Sigmoid colon (tissue), 7 donors: Measurements from ENCODE around the gene PPP6R3. TPM values are rescaled to one million over a fixed set of nuclear protein-coding genes. Genes with fewer than 3 reads are reported as not detected.
"Not testable (repeated sequence)": the region's sequence is repeated elsewhere in the genome, so short reads cannot be mapped to it uniquely, and the experiment has no call there.

Source experiments
- DNase-seq: peaks from one replicate; pipeline ENCODE4 v3.0.0-alpha.2; 2019
- H3K27ac ChIP-seq, 4 donors: fragments of 200-600 bp; sonication (generic); one replicate each; pipeline ENCODE4 v1.5.1; 2016 to 2019; ENCODE audit warnings: mild to moderate bottlenecking in 1 of 4
- H3K27me3 ChIP-seq, 3 donors: fragments of 200-600 bp; sonication (generic); one replicate each; pipeline ENCODE4 v1.5.1; 2019; ENCODE audit warnings: mild to moderate bottlenecking in 1 of 3
- H3K36me3 ChIP-seq, 4 donors: fragments of 200-600 bp; sonication (generic); one replicate each; pipeline ENCODE4 v1.5.1; 2016 to 2019
- H3K4me1 ChIP-seq, 4 donors: fragments of 200-600 bp; sonication (generic); one replicate each; pipeline ENCODE4 v1.5.1; 2017 to 2019
- H3K4me3 ChIP-seq, 4 donors: fragments of 200-600 bp; sonication (generic); one replicate each; pipeline ENCODE4 v1.5.1; 2017 to 2019; ENCODE audit warnings: mild to moderate bottlenecking in 2 of 4, moderate library complexity in 1 of 4
- H3K9me3 ChIP-seq, 4 donors: fragments of 200-600 bp in 3 of 4; sonication (generic) in 3 of 4; one replicate each; pipeline versions ENCODE4 v1.5.1 to v1.6.1; 2013 to 2019
- EP300 ChIP-seq, 4 donors: sonication (generic); formaldehyde crosslinking; IDR thresholded peaks; one replicate each; pipeline ENCODE4 v1.6.1; 2017; ENCODE audit warnings: antibody characterized with exemption in 4 of 4
- POLR2A ChIP-seq, 2 donors: fragments of 450-650 bp; IDR thresholded peaks; one replicate each; pipeline ENCODE4 v1.6.1; 2016; ENCODE audit warnings: antibody characterized with exemption in 2 of 2, mild to moderate bottlenecking in 2 of 2, moderate library complexity in 2 of 2
- POLR2AphosphoS5 ChIP-seq, 4 donors: sonication (generic); formaldehyde crosslinking; IDR thresholded peaks; one replicate each; pipeline ENCODE4 v1.6.1; 2017; ENCODE audit warnings: antibody characterized with exemption in 4 of 4
- WGBS, 2 donors: extraction: QIAGEN DNeasy Blood & Tissue Kit; methylation state at CpG; one replicate each; pipeline ENCODE4 v1.1.7; 2013; 5-methylcytosine and 5-hydroxymethylcytosine counted together
- intact Hi-C: fragments of 100-400 bp; cut with DNase I; formaldehyde crosslinking; loops from one replicate; pipeline ENCODE4 v1.15.1; 2023
- polyA plus RNA-seq, 3 donors: library from polyadenylated mRNA; stranded (reverse); fragments of 200-250 nt; gene quantifications; one replicate each; pipeline ENCODE4 v1.2.3, GENCODE V29; 2013
- total RNA-seq, 4 donors: library from RNA; depleted of rRNA; stranded (reverse); fragments of >200 nt; gene quantifications; one replicate each; pipeline ENCODE4 v1.1.0, GENCODE V29; 2016
- TF ChIP-seq, protein P1 (sequence below), 4 experiments: fragments of 450-650 bp in 3 of 4; fragments of 200-600 bp in 1 of 4; IDR thresholded peaks; one replicate each; pipeline ENCODE4 v1.5.1; 2016 to 2019; ENCODE audit warnings: antibody characterized with exemption in 4 of 4, mild to moderate bottlenecking in 3 of 4, moderate library complexity in 2 of 4
- donor health status: healthy with polysubstance abuse.
- donor health status: Bipolar disorder and iron deficiency.
- donor health status: healthy.

The PPP6R3 gene
- total and polyA plus RNA-seq, 7 donors = 24.0 to 157 (median 133) TPM

GRCh38 chr11:68446046-68446725, 14.4 kb upstream of the PPP6R3 start:
- TF ChIP-seq EP300 (IDR thresholded peaks at IDR 0.05) (no peak), POLR2AphosphoS5 (IDR thresholded peaks at IDR 0.05) (no peak), POLR2A (IDR thresholded peaks at IDR 0.05) (no peak)
- TF ChIP-seq, protein P1, sequence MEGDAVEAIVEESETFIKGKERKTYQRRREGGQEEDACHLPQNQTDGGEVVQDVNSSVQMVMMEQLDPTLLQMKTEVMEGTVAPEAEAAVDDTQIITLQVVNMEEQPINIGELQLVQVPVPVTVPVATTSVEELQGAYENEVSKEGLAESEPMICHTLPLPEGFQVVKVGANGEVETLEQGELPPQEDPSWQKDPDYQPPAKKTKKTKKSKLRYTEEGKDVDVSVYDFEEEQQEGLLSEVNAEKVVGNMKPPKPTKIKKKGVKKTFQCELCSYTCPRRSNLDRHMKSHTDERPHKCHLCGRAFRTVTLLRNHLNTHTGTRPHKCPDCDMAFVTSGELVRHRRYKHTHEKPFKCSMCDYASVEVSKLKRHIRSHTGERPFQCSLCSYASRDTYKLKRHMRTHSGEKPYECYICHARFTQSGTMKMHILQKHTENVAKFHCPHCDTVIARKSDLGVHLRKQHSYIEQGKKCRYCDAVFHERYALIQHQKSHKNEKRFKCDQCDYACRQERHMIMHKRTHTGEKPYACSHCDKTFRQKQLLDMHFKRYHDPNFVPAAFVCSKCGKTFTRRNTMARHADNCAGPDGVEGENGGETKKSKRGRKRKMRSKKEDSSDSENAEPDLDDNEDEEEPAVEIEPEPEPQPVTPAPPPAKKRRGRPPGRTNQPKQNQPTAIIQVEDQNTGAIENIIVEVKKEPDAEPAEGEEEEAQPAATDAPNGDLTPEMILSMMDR (IDR thresholded peaks at IDR 0.05) = no peak

DNA sequence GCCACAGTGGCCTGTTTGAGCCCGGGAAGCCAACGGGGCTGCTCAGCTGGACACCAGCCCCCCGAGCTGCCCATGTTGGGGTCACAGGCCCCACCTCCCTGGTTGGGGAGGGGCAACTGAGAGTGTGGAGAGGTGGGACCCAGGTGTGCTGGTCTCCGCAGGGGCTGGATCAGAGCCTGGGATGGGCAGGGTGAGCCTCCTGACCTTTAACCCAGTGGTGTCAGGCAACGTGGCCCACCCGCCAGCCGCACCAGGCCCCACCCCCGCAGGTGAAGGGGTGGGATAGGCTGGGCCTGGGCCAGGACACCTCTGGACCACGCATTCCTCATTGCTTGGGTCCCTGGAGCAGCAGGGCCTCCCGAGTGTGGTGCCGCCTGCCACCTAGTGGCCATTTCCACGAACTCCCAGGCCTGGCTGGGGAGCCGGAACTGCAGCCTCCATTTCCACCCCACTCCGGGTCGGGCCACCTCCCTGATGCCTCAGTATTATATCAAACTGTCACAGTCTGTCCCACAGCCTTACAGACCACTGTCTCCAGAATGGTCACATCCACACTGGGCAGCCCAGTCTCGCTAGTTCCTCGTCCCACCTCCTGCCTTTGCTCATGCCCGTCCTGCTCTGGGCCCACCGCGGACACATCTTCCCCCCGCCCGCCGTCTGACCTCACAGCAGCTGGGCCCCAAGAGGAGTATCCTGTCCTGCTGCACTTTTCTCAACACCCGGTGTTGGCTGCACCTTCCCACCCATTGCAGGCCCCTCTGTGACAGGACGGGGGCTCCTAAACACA, 13.3 kb upstream of the PPP6R3 start:
- H3K9me3 ChIP-seq = no peaks in the 10 kb centered on the region
- peak; percentile 90 for DNase-seq
- H3K27ac ChIP-seq = peak overlapping the region in 3 of 4 donors; percentile 22 to 34 (median 25)
- H3K36me3 ChIP-seq = peaks cover 0 to 25% (median 4%) of the 10 kb centered on the region in 4 donors
- intact Hi-C loops = loop anchor here (1.0 to 10.0 kb wide), 3 partner anchors 62 to 190 kb away; no protein-coding TSS in a partner anchor
- H3K4me3 ChIP-seq = no peak overlapping the region
- 46 to 51% methylated on average over 25 of the region's 25 CpGs for WGBS, 2 donors
- H3K4me1 ChIP-seq = peaks cover 0 to 24% (median 13%) of the 10 kb centered on the region in 4 donors
- H3K27me3 ChIP-seq = no peaks in the 10 kb centered on the region
- no peak for TF ChIP-seq POLR2A (IDR thresholded peaks at IDR 0.05)
- peak in 1 of 4 donors; percentile 21 for TF ChIP-seq POLR2AphosphoS5 (IDR thresholded peaks at IDR 0.05)
- TF ChIP-seq, protein P1 (IDR thresholded peaks at IDR 0.05) = peak; percentile 75 to 96 (median 93)
- TF ChIP-seq EP300 (IDR thresholded peaks at IDR 0.05) = no peak

More at GRCh38 chr11:68446046-68446725, 14.4 kb upstream of the PPP6R3 start:
- Histone ChIP-seq H3K4me1 (peaks cover 0 to 34% (median 16%) of the 10 kb centered on the region in 4 donors), H3K27me3 (no peaks in the 10 kb centered on the region), H3K4me3 (no peak overlapping the region), H3K36me3 (peaks cover 0 to 35% (median 4%) of the 10 kb centered on the region in 4 donors), H3K9me3 (no peaks in the 10 kb centered on the region), H3K27ac (peak overlapping the region in 3 of 4 donors; percentile 68 to 75 (median 71))
- 85 to 92% methylated on average over 18 of the region's 18 CpGs for WGBS, 2 donors
- intact Hi-C loops = loop anchor here (10.0 kb wide), 1 partner anchor 61 kb away; no protein-coding TSS in a partner anchor
- no peak for DNase-seq

GRCh38 chr11:68447914-68448313, 12.6 kb upstream of the PPP6R3 start:
- H3K27ac ChIP-seq, H3K9me3 ChIP-seq, DNase-seq, H3K4me3 ChIP-seq, H3K27me3 ChIP-seq: not testable (repeated sequence)
- H3K36me3 ChIP-seq = peaks cover 0 to 18% (median under 1%) of the 10 kb centered on the region in 4 donors
- peaks cover 0 to 21% (median 13%) of the 10 kb centered on the region in 4 donors for H3K4me1 ChIP-seq
- 71 to 79% methylated on average over 6 of the region's 6 CpGs for WGBS, 2 donors
- intact Hi-C loops = loop anchor here (1.0 to 10.0 kb wide), 3 partner anchors 63 to 191 kb away; no protein-coding TSS in a partner anchor

GRCh38 chr11:68448604-68449011, 11.9 kb upstream of the PPP6R3 start:
- TF ChIP-seq POLR2AphosphoS5 (IDR thresholded peaks at IDR 0.05) (no peak), POLR2A (IDR thresholded peaks at IDR 0.05) (no peak), EP300 (IDR thresholded peaks at IDR 0.05) (no peak)
- TF ChIP-seq, protein P1 (IDR thresholded peaks at IDR 0.05) = no peak
- intact Hi-C loops = loop anchor here (10.0 kb wide), 1 partner anchor 64 kb away; no protein-coding TSS in a partner anchor
- peaks cover 0 to 17% (median 0%) of the 10 kb centered on the region in 4 donors for H3K36me3 ChIP-seq

More at GRCh38 chr11:68448604-68449011, 11.9 kb upstream of the PPP6R3 start:
- no peak for DNase-seq
- no peaks in the 10 kb centered on the region for H3K9me3 ChIP-seq
- no peaks in the 10 kb centered on the region for H3K27me3 ChIP-seq
- no peak overlapping the region for H3K4me3 ChIP-seq
- H3K4me1 ChIP-seq = peaks cover 0 to 21% (median 13%) of the 10 kb centered on the region in 4 donors
- no peak overlapping the region for H3K27ac ChIP-seq
- WGBS, 2 donors = 90 to 96% methylated on average over 25 of the region's 25 CpGs
